NCI-H446 (cell line): Measurements from ENCODE around the gene RPL13A.
A peak's percentile ranks its signal among the peaks of the same experiment; 100 is the strongest.

Experiments used
- DNase-seq, 2 experiments: peaks; one replicate each; lab custom pipeline; 2025; lab: John Stamatoyannopoulos, UW

Gene RPL13A

DNA sequence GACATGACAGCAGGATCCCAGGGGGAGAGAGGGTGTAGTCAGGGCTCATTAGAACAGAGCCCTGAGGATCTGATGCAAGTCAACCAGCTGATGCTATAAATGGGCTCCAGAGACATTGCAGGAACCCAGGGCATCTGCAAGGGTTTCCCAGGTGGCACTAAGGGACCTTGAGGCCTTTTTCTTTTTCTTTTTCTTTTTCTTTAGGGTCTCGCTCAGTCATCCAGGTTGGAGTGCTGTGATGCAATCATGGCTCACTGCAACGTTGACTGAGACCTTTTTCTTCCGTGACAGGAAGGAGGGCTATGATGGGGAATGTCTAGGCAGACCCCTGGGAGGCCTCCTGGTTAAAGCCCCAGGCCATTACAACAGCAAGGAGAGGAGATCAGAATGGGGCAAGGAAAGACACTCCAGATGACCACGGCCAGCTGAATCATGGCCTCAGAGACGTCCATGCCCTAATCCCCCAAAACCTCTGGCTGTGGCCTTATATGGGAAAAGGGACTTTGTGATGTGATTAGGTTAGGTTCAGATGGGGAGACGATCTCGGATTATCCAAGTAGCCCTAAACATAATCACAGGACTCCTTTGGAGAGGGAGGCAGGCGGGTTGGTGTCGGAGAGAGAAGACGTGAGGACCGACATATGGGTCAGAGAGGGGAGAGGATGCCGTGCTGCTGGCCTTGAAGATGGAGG is 20.5 kb downstream of the RPL13A start:
- no peak for DNase-seq

DNA sequence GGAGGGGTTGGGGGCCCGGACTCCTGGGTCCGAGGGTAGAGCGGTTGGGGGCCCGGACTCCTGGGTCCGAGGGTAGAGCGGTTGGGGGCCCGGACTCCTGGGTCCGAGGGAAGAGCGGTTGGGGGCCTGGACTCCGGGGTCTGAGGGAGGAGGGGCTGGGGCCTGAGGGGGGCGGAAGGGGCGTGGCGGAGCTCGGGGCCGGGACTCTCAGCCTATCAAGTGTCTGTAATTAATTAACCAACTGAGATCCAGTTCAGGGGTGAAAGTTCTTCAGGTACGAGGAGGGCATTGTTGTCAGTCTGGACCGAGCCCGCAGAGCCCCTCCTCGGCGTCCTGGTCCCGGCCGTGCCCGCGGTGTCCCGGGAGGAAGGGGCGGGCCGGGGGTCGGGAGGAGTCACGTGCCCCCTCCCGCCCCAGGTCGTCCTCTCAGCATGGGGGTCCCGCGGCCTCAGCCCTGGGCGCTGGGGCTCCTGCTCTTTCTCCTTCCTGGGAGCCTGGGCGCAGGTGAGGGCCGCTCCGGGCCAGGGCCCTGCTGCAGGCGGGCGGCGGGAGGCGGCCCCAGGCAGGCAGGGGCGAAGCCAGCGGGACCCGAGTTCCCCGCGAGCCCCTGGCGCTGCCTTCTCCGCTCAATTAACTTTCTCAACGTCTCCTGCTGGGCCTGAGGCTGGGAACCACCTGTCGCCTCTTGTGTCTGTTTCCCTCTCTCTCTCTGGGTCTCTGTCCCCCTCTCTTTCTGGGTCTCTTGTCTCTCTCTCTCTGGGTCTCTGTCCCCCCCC is 25.8 kb downstream of the RPL13A start:
- peak in 1 of 2 experiments; percentile 63 for DNase-seq

DNA sequence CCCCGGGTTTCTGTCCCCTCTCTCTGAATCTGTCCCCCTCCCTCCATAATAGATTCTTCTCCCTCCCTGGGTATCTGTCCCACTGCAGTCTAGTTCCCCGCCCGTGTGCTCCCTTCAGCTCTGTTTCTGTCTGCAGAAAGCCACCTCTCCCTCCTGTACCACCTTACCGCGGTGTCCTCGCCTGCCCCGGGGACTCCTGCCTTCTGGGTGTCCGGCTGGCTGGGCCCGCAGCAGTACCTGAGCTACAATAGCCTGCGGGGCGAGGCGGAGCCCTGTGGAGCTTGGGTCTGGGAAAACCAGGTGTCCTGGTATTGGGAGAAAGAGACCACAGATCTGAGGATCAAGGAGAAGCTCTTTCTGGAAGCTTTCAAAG is 26.3 kb downstream of the RPL13A start:
- no peak for DNase-seq

DNA sequence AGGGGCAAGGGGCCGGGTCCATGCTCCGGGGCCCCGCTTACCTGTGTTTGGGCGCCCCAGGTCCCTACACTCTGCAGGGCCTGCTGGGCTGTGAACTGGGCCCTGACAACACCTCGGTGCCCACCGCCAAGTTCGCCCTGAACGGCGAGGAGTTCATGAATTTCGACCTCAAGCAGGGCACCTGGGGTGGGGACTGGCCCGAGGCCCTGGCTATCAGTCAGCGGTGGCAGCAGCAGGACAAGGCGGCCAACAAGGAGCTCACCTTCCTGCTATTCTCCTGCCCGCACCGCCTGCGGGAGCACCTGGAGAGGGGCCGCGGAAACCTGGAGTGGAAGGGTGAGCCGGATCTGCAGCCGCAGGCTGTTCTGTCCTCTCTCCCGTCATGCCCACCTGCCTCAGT is 26.7 kb downstream of the RPL13A start:
- DNase-seq, result no peak

DNA sequence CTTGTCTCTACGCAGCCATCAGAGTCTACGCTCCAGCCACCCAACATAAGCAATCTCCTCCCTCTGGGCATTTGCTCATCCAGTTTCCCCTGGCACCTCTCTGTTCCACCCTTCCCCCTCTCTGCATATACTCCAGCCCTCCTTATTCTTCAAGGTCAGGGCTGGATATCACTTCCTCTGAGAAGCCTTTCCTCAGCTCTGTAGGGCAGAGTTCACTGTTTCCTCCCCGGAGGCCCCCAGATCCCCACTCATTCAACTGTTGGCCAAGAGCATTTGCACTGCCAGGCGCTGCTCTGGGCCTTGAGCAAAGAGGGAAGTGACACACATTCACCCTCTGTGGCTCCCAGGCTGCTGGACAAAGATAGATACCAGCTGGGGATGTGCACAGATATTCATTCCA is 28.4 kb downstream of the RPL13A start:
- no peak for DNase-seq

DNA sequence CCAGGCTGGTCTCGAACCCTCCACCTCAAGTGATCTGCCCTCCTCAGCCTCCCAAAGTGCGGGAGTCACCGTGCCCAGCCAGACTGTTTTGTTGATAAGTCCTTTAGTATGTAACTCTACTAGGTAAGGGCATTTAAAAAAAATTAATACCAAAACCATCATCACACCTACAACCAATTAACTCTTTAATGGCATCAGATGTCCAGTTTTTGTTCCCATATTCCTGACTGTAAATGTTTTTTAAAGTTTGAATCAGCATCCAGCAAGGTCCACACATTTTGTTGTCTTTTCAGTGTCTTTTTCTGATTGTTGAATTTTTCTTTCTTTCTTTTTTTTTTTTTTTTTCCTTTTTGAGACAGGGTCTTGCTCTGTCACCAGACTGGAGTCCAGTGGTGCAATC is 30.6 kb downstream of the RPL13A start:
- no peak for DNase-seq

DNA sequence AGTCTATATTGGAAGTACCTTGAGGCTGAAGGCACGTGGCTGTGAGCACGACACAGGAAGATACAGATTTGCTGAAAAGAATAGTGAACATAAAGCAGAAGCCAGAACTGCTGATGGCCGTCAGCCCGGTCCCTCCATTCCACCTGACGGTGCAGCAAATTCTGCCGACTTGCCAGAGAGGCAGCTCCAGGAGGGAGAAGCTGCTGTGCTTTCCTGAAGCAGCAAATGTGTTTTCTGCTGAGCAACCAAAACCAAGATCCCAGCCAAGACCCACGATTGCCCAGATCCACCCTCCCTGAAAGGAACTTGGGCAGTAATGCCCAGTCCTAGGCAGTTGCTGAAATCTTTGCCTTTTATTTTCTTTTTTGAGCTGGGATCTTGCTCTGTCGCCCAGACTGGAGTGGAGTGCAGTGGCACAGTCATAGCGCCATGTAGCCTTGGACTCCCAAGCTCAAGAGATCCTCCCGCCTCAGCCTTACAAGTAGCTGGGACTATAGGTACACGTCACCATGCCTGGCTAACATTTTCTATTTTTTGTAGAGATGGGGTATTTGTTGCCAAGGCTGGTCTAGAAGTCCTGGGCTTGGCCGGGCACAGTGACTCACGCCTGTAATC is 33.4 kb downstream of the RPL13A start:
- no peak for DNase-seq

DNA sequence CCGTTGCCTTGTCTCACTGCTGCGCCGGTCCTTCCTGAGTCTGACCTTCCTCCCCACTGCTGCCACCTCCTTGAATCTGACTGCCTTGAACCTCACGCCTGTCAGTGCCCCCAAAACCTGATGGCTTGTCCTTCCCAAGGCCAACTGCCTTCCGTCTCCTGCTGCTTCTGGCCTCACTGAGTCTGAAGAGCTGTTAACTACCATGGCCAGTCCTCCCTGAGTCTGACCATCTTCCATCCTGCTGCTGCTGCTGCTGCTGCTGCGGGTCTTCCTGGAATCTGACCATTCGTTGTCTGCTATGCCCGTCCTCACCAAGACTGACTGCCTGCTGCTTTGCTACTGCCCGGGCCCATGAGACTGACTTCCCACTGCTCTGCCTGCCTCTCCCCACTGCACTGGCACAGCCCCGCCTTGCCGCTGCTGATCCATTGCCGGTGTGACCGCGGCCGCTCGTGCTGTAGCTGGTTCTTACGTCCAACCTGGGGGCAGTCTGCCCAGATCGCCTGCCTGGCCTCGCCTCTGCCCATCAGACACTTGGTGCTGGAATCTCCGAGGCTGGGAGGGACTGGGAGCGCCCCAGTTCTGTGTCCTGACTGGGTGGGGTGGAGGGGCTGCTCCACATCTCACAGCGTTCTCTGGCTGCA is 37.5 kb downstream of the RPL13A start:
- no peak for DNase-seq

DNA sequence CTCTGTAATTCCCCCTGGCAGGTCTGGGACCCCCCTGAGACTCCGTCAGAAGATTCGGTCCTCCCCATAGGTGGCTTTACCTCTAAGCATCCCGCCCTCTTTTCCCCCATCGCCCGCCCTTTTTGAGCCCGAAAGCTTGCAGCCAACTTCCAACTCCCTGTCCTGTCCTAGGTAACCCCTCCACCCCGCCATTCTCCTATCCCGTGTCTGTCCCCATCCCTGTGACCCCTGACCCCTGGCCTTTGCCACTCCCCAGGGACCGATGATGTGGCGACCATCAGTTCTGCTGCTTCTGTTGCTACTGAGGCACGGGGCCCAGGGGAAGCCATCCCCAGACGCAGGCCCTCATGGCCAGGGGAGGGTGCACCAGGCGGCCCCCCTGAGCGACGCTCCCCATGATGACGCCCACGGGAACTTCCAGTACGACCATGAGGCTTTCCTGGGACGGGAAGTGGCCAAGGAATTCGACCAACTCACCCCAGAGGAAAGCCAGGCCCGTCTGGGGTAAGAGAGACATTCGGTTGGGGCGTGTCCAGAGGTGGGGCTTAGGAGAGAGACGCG is 40.9 kb downstream of the RPL13A start:
- DNase-seq, result no peak

DNA sequence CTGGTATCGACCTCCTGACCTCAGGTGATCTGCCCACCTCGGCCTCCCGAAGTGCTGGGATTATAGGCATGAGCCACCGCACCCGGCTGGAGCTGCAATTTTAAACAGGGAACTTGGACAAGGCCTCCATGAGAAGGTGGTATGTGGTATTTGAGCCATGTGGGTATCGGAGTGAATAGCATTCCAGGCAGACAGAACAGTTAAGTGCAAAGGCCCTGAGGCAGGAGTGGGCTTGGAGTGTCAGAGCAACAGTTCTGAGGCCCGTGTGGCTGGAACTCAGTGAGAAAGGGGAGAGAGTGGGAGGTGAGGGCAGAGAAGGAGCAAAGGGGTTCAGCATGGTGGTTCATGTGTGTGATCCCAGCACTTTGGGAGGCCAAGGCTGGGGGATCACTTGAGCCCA is 43.3 kb downstream of the RPL13A start:
- DNase-seq, result no peak

DNA sequence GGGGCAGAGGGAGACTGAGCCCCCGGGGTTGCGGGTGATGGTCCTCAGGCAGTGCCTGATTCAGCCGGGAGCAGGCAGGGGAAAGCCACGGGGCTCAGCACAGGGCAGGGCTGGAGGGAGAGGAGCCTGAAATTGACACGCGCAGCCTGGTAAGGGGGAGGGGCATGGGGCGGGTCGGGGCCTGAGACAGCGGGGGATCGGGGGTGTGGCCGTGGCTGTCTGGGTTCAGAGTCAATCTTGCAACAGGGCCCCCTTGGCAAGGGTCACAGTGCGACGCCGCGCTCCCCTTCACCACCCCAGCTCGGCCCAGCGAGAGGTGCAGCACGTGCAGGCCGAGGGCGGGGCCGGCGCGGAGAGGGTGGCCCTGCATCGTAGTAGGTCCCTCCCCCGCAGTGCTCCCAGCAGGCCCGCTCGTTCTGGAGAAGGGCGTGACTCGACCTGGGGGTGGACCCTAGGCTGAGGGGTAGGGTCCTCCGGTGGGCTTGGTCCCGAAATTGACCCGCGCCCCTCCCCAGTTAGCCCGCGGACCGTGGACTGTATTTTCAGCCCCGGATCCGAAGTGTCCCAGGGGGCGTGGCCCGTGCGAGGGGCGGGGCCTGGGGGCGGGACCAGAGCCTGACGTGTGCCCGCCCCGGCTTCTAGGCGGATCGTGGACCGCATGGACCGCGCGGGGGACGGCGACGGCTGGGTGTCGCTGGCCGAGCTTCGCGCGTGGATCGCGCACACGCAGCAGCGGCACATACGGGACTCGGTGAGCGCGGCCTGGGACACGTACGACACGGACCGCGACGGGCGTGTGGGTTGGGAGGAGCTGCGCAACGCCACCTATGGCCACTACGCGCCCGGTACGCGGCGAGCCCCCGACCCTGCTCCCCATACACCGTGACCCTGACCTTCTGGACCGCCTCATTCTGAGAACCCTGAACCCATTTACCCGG is 46.4 kb downstream of the RPL13A start:
- DNase-seq, result peak; percentile 73 to 78

DNA sequence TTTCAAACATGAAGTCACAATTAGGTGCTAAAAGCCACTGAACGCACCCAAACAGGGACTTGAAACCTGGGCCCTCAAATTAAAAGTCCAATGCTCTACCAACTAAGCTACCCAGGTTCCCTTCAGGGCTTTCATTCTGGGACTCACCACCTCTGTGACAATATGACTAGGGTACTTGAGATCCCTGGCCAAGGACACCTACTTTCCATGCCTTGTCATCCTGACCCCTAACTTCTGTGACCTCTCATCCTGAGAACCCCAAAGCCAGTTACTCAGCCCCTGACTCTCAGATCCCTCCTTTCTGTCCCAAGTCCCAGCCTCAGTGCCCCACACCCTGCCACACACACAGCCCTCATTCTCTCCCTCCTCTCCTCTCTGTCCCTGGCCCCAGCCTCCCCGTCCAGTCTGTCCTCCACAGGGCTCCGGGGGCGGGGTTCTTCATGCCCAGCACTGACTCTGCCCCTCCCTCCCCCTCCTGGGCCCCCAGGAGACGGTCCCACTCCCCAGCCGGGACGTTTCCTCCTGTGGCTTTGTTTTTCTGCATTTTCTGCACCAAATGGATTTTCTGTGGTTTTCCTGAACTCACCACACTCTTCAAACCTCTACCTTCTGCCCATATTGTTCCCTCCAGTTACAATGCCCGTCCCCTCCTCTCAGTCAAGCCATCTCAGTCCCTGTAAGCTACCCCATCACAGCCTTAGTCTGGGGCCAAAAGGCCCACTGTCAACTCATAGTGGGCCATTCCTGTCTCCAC is 47.4 kb downstream of the RPL13A start:
- DNase-seq, result no peak

DNA sequence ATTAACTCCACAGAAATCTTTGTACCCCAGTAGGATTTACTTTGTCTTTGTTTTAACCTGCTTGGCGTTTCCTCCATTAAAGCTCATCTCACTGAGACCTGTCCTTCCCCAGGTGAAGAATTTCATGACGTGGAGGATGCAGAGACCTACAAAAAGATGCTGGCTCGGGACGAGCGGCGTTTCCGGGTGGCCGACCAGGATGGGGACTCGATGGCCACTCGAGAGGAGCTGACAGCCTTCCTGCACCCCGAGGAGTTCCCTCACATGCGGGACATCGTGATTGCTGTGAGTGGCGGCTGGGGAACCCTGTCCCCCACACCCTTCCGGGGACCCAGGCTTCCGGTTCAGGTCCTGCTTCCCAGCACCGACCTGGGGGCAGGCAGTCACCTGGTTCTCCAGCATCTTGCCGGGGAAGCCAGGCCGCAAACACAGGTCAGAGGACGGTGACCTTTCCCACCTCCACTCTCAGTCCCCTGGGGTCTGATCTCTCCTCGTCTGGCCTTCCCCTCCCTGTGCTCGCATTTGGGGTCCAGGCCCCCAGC is 49.6 kb downstream of the RPL13A start:
- DNase-seq, result no peak

DNA sequence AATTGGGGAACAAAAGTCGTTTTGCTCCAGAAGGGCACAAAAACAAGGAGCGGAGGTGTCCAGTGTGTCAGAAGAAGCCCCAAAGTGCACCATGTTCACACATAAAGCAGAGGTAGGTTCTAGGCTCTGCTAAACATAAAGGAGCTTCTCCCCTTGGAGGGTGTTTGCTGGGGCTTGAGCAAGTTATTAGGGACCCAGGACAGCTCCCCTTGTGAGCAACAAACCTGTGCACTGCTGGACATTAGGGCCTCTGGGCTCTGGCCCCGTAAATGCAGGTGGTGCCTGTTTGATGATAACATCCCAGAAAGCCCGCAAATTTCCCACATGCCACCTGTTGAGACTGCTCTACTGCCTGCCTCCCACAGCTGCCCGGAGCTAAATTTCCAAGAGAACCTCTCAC is 51.2 kb downstream of the RPL13A start:
- no peak for DNase-seq

DNA sequence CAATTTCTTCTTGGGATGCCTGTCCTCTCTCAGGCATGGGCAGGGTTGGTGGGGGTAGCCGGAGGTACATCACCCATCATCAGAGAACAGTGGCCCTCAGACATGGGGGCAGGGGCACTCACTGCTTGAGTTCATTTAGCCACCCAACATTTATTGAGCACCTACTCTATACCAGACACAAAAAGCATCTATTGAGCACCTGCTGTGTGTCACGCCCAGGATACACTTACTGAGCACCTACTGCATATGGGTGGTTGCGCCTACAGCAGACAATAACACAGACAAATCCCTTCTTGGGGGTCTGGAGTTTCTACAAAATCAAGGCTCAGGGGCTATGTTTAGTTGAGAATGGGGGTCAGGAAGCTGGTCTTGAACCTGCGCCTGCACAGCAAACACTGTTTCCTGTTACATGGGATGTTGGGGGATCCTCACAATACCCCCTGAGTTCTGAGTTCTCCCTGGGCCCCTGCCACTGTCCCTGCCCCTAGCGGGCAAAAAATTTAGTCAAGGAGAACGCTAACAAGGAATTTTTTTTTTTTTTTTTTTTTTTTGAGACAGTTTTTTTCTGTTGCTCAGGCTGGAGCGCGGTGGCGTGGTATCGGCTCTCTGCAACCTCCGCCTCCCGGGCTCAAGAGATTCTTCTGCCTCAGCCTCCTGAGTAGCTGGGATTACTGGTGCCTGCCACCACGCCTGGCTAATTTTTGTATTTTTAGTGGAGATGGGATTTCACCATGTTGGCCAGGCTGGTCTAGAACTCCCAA is 52.0 kb downstream of the RPL13A start:
- no peak for DNase-seq
